Measurements from ENCODE around the gene DNAJC3.
"Not testable (repeated sequence)": the region's sequence is repeated elsewhere in the genome, so short reads cannot be mapped to it uniquely, and the experiment has no call there.

DNAJC3 gene

GRCh38 chr13:95784900-95785290, 108.0 kb downstream of the DNAJC3 start:
- no peak for TF ChIP-seq CTCF (conservative IDR thresholded peaks at IDR 0.05)
- no peak overlapping the region for H3K27ac ChIP-seq

GRCh38 chr13:95787356-95788099, 110.6 kb downstream of the DNAJC3 start:
- no peak overlapping the region for H3K27ac ChIP-seq
- TF ChIP-seq CTCF (conservative IDR thresholded peaks at IDR 0.05), result no peak

GRCh38 chr13:95788100-95788463, 111.1 kb downstream of the DNAJC3 start:
- TF ChIP-seq CTCF (conservative IDR thresholded peaks at IDR 0.05), result no peak
- H3K27ac ChIP-seq, result no peak overlapping the region

DNA sequence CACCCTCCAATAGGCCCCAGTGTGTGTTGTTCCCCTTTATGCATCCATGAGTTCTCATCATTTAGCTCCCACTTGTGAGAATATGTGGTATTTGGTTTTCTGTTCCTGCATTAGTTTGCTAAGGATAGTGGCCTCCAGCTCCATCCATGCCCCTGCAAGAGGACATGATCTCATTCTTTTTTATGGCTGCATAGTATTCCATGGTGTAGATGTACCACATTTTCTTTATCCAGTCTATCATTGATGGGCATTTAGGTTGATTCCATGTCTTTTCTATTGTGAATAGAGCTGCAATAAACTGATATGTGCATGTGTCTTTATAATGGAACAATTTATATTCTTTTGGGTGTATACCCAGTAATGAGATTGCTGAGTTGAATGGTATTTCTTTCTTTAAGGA, 112.4 kb downstream of the DNAJC3 start:
- H3K27ac ChIP-seq, result not testable (repeated sequence)

DNA sequence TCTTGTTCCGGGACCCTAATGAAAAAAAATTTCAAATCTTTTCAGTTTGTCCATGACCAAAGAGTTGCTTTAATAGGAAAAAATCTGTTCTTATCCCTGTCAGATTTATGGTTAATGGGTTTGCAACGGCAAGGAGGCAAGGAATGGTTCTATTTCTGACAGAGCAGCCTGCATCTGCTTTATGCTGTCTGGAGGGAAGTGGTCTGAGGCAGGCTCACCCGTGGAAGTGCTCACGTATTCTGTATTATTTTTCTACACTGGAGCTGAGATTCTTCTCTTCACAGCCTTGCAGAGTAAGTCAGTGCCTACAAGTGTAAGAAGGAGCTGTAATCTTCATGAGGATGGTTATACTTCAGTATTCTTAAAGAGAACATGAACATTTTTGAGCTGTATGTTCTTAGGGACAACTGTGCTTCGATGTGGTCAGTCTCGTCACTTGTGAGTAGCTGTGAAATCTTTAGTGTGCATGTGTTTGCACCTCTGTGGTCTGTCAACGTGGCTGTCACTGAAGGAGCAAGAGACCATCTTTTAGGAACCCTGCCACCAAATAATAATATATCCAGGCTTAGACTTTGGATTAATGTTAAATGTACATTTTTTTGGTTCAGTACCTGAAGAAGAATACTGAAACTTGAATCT, 114.3 kb downstream of the DNAJC3 start:
- no peak overlapping the region for H3K27ac ChIP-seq
- no peak for TF ChIP-seq CTCF (conservative IDR thresholded peaks at IDR 0.05)

- no peak for TF ChIP-seq CTCF (conservative IDR thresholded peaks at IDR 0.05)
- H3K27ac ChIP-seq, result no peak overlapping the region
These were observed 116.1 kb downstream of the DNAJC3 start for GRCh38 chr13:95793018-95793555.

DNA sequence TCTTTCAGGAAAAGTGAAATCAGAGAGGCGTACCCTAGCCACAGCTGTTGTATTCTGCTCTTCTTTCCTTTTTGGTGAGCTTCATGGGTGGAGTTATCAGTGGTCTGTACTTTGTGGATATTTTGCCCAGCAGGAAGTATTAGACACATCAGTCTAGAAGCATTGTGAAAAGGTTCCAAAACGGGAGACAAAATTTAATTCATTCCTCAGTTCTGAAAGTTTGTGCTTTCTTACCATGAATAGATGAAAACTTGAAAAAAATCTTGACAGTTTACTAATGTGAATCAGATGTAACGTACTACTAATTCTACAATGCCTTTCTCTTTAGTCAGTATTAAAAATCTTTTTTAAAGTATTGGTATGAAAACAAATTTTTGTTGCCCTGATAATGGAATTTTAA, 116.8 kb downstream of the DNAJC3 start:
- no peak overlapping the region for H3K27ac ChIP-seq
- no peak for TF ChIP-seq CTCF (conservative IDR thresholded peaks at IDR 0.05)

- TF ChIP-seq CTCF (conservative IDR thresholded peaks at IDR 0.05), result no peak
- no peak overlapping the region for H3K27ac ChIP-seq
These were observed 120.1 kb downstream of the DNAJC3 start for GRCh38 chr13:95797016-95797415.
